Thymus (tissue), 11 donors: ENCODE data around the gene GRHL1. TPM values are rescaled to one million over a fixed set of nuclear protein-coding genes. Genes with fewer than 3 reads are reported as not detected.

Source experiments
- DNase-seq, 9 donors: peaks; one replicate each; pipeline ENCODE4 v3.0.0-alpha.2; 2013; ENCODE audit warnings: low spot score in 9 of 9, low read depth in 6 of 9, missing footprints in 1 of 9
- H3K27ac ChIP-seq, 2 donors: one replicate each; pipeline ENCODE4 v1.5.1; 2013; ENCODE audit warnings: control low read depth in 1 of 2, low read depth in 1 of 2, low read length in 1 of 2, mild to moderate bottlenecking in 1 of 2, moderate library complexity in 1 of 2
- H3K27me3 ChIP-seq, 2 donors: one replicate each; pipeline ENCODE4 v1.5.1; 2013; ENCODE audit warnings: low read length in 1 of 2; ENCODE audit not compliant: control insufficient read depth in 2 of 2, insufficient read depth in 1 of 2
- H3K36me3 ChIP-seq, 2 donors: one replicate each; pipeline ENCODE4 v1.5.1; 2013; ENCODE audit warnings: low read length in 1 of 2, mild to moderate bottlenecking in 1 of 2, moderate library complexity in 1 of 2; ENCODE audit not compliant: control insufficient read depth in 2 of 2, insufficient read depth in 2 of 2
- H3K4me1 ChIP-seq, 2 donors: one replicate each; pipeline ENCODE4 v1.5.1; 2013; ENCODE audit warnings: low read length in 2 of 2; ENCODE audit not compliant: control insufficient read depth in 2 of 2, insufficient read depth in 2 of 2
- H3K4me3 ChIP-seq, 2 donors: one replicate each; pipeline ENCODE4 v1.5.1; 2013; ENCODE audit warnings: low read length in 2 of 2, control low read depth in 1 of 2, mild to moderate bottlenecking in 1 of 2
- H3K9me3 ChIP-seq, 2 donors: one replicate each; pipeline ENCODE4 v1.5.1; 2013; ENCODE audit warnings: low read length in 1 of 2, mild to moderate bottlenecking in 1 of 2; ENCODE audit not compliant: control insufficient read depth in 2 of 2, insufficient read depth in 1 of 2
- WGBS: extraction: QIAGEN DNeasy Blood & Tissue Kit; methylation state at CpG from one replicate; pipeline ENCODE4 v1.1.7; 2013; 5-methylcytosine and 5-hydroxymethylcytosine counted together
- polyA plus RNA-seq: library from polyadenylated mRNA; stranded (reverse); fragments of 200-250 nt; gene quantifications from one replicate; pipeline ENCODE4 v1.2.3, GENCODE V29; 2013
- total RNA-seq: library from RNA; stranded (reverse); fragments of 120-200 nt; gene quantifications from one replicate; pipeline ENCODE4 v1.2.4, GENCODE V29; 2013
- donor health status: healthy.

The GRHL1 gene
- total and polyA plus RNA-seq, 2 donors = 1.2 to 7.9 TPM

GRCh38 chr2:10046931-10047330 is 95.4 kb downstream of the GRHL1 start:
- Histone ChIP-seq H3K27me3 (peaks cover 21 to 32% of the 10 kb centered on the region in 2 donors), H3K4me3 (no peak overlapping the region), H3K27ac (no peak overlapping the region), H3K36me3 (no peaks in the 10 kb centered on the region), H3K4me1 (peaks cover 0 to 17% of the 10 kb centered on the region in 2 donors), H3K9me3 (peaks cover 7 to 10% of the 10 kb centered on the region in 2 donors)
- no peak for DNase-seq
- 89% methylated on average over 7 of the region's 7 CpGs for WGBS

GRCh38 chr2:10047616-10048500 is 96.4 kb downstream of the GRHL1 start:
- H3K27me3 ChIP-seq = peaks cover 12 to 23% of the 10 kb centered on the region in 2 donors
- no peak overlapping the region for H3K4me3 ChIP-seq
- H3K27ac ChIP-seq = no peak overlapping the region
- peaks cover under 1 to 3% of the 10 kb centered on the region in 2 donors for H3K9me3 ChIP-seq
- H3K4me1 ChIP-seq = peaks cover 0 to 8% of the 10 kb centered on the region in 2 donors
- no peak for DNase-seq
- peaks cover 0 to under 1% of the 10 kb centered on the region in 2 donors for H3K36me3 ChIP-seq
- 92% methylated on average over 15 of the region's 15 CpGs for WGBS

DNA sequence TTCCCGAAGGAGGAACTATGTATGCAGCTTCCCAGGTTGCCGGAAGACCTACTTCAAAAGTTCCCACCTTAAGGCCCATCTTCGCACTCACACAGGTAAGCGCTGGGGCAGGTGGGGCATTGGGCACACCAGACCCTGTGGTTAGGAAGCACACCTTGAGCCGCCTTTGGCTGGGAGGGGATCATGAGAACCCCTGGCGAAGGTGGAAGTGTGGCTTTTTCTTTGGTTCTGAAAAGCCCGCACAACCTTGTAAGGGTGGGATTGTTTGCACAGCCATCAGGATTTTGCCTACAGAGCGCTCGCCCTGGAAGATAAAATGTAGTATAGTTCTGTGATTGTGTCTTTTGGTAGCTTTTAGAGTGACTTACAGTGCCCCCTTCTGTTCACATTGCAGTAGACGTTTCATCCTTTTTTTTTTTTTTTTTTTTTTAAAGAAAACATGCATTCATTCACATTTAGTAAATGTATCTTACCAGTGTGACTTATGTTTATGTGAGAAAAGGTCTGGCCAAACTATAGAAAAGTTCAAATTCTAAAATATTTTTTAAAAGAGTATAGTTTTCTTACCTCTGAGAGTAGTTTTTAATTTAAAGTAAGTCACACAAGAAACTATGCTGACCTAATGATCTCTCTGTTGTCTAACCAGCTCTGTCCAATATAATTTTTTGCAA is 97.1 kb downstream of the GRHL1 start:
- no peak overlapping the region for H3K27ac ChIP-seq

More for the DNA sequence above, 97.1 kb downstream of the GRHL1 start:
- DNase-seq = peak in 4 of 9 donors; percentile 31 to 62 (median 44)
- Histone ChIP-seq H3K4me1 (peaks cover 0 to 7% of the 10 kb centered on the region in 2 donors), H3K9me3 (peaks cover 0 to 3% of the 10 kb centered on the region in 2 donors), H3K36me3 (peaks cover 0 to 4% of the 10 kb centered on the region in 2 donors), H3K27me3 (peaks cover 8 to 18% of the 10 kb centered on the region in 2 donors), H3K4me3 (no peak overlapping the region)
- WGBS = 82% methylated on average over 10 of the region's 10 CpGs

Other genes starting within 250 kb of the GRHL1 start
- gene TAF1B, start 108.2 kb upstream of the GRHL1 start, total RNA-seq = 17.3 TPM
- gene TAF1B, start 108.2 kb upstream of the GRHL1 start, polyA plus RNA-seq = 9.4 TPM
- gene KLF11, start 91.9 kb downstream of the GRHL1 start, total RNA-seq = 2.4 TPM
- gene KLF11, start 91.9 kb downstream of the GRHL1 start, polyA plus RNA-seq = 5.4 TPM
- 0.19 TPM for gene CYS1, start 128.7 kb downstream of the GRHL1 start, total RNA-seq
- gene CYS1, start 128.7 kb downstream of the GRHL1 start, polyA plus RNA-seq = 0.30 TPM
- 79.0 TPM for gene RRM2, start 171.0 kb downstream of the GRHL1 start, total RNA-seq
- gene RRM2, start 171.0 kb downstream of the GRHL1 start, polyA plus RNA-seq = 4.2 TPM